Endodermal cell (in vitro differentiated cells): ENCODE measurements around the gene B4GALT3. TPM values are rescaled to one million over a fixed set of nuclear protein-coding genes. Genes with fewer than 3 reads are reported as not detected.
A peak's percentile ranks its signal among the peaks of the same experiment; 100 is the strongest.

Source experiments
- DNase-seq: peaks from one replicate; pipeline ENCODE4 v3.0.0-alpha.2; 2017
- H3K27ac ChIP-seq: 2 replicates; pipeline ENCODE4 v1.5.1; 2013; ENCODE audit warnings: mild to moderate bottlenecking, low read depth, low read length, moderate library complexity
- H3K27me3 ChIP-seq: 2 replicates; pipeline ENCODE4 v1.6.1; 2013; ENCODE audit warnings: mild to moderate bottlenecking, low read length, moderate library complexity; ENCODE audit not compliant: insufficient read depth, control insufficient read depth, poor library complexity, severe bottlenecking
- H3K36me3 ChIP-seq: 2 replicates; pipeline ENCODE4 v1.7.0; 2013; ENCODE audit warnings: mild to moderate bottlenecking, low read length, moderate library complexity; ENCODE audit not compliant: control insufficient read depth, insufficient read depth
- H3K4me1 ChIP-seq: one replicate; pipeline ENCODE4 v1.7.0; 2013; ENCODE audit warnings: low read length; ENCODE audit not compliant: control insufficient read depth, insufficient read depth
- H3K4me3 ChIP-seq: 2 replicates; pipeline ENCODE4 v1.5.1; 2013; ENCODE audit warnings: mild to moderate bottlenecking, low read length, moderate library complexity
- H3K9ac ChIP-seq: 2 replicates; pipeline ENCODE4 v1.6.1; 2013; ENCODE audit warnings: mild to moderate bottlenecking, low read length, moderate library complexity; ENCODE audit not compliant: poor library complexity, severe bottlenecking; ENCODE audit errors: extremely low read depth
- H3K9me3 ChIP-seq: 2 replicates; pipeline ENCODE4 v1.6.1; 2013; ENCODE audit warnings: mild to moderate bottlenecking, low read length, moderate library complexity; ENCODE audit not compliant: control insufficient read depth
- H3K27ac Mint-ChIP-seq: 2 replicates; pipeline ENCODE4 v1.8.0; 2020; ENCODE audit warnings: mixed read lengths
- H3K27me3 Mint-ChIP-seq: 2 replicates; pipeline ENCODE4 v1.8.0; 2021; ENCODE audit warnings: mild to moderate bottlenecking, mixed read lengths; ENCODE audit not compliant: insufficient read depth
- H3K36me3 Mint-ChIP-seq: 2 replicates; pipeline ENCODE4 v1.8.0; 2020; ENCODE audit warnings: low read depth, mixed read lengths
- H3K4me1 Mint-ChIP-seq: 2 replicates; pipeline ENCODE4 v1.8.0; 2020; ENCODE audit warnings: mixed read lengths
- H3K4me3 Mint-ChIP-seq: 2 replicates; pipeline ENCODE4 v1.8.0; 2020; ENCODE audit warnings: mild to moderate bottlenecking, moderate library complexity, mixed read lengths
- H3K9me3 Mint-ChIP-seq: 2 replicates; pipeline ENCODE4 v1.8.0; 2020; ENCODE audit warnings: mild to moderate bottlenecking, mixed read lengths
- CTCF ChIP-seq: fragments of 200-600 bp; sonication (generic); conservative IDR thresholded peaks from 2 replicates; pipeline ENCODE4 v1.5.0; 2021; ENCODE audit warnings: antibody characterized with exemption, mild to moderate bottlenecking
- WGBS, 2 experiments: methylation state at CpG; one replicate each; pipeline versions ENCODE4 v1.1.5 to v1.1.7; 2013; ENCODE audit warnings: missing lambda C conversion rate in 2 of 2, mixed read lengths in 1 of 2; ENCODE audit not compliant: insufficient coverage in 1 of 2, insufficient read length in 1 of 2; 5-methylcytosine and 5-hydroxymethylcytosine counted together
- total RNA-seq, 2 donors: library from RNA; stranded (reverse); fragmentation: NEBNext Ultra II Directional in 1 of 2; extraction: Animal tissue kit (Norgen Biotek cat#: 25700) in 1 of 2; gene quantifications; 2 replicates in 1 of 2; 3 replicates in 1 of 2; pipeline ENCODE4 v1.2.1, GENCODE V29; 2021

Gene B4GALT3
- total RNA-seq, 2 donors from 2014 or later = 30.4 to 37.9 TPM

GRCh38 chr1:161139766-161140165, 37.5 kb downstream of the B4GALT3 start:
- peaks cover 4% of the 10 kb centered on the region for H3K36me3 Mint-ChIP-seq
- peak; percentile 74 for DNase-seq
- Histone ChIP-seq H3K36me3 (no peaks in the 10 kb centered on the region), H3K9me3 (no peaks in the 10 kb centered on the region), H3K4me1 (no peaks in the 10 kb centered on the region), H3K4me3 (no peak overlapping the region), H3K9ac (no peak overlapping the region), H3K27me3 (no peaks in the 10 kb centered on the region), H3K27ac (no peak overlapping the region)
- WGBS, 2 experiments = 100% methylated on average over 1 of the region's 1 CpG; no CpG with 5 or more reads in 1 of the 2 experiments
- H3K4me1 Mint-ChIP-seq = no peaks in the 10 kb centered on the region
- no peaks in the 10 kb centered on the region for H3K27me3 Mint-ChIP-seq
- no peak overlapping the region for H3K4me3 Mint-ChIP-seq
- H3K27ac Mint-ChIP-seq = no peak overlapping the region
- no peaks in the 10 kb centered on the region for H3K9me3 Mint-ChIP-seq
- TF ChIP-seq CTCF = peak; percentile 81

- Histone ChIP-seq H3K36me3 (no peaks in the 10 kb centered on the region), H3K27ac (no peak overlapping the region), H3K9me3 (no peaks in the 10 kb centered on the region), H3K27me3 (no peaks in the 10 kb centered on the region), H3K4me3 (no peak overlapping the region), H3K9ac (no peak overlapping the region), H3K4me1 (no peaks in the 10 kb centered on the region)
- Mint-ChIP-seq H3K27me3 (no peaks in the 10 kb centered on the region), H3K4me1 (no peaks in the 10 kb centered on the region), H3K36me3 (peaks cover 4% of the 10 kb centered on the region), H3K4me3 (no peak overlapping the region), H3K27ac (no peak overlapping the region), H3K9me3 (no peaks in the 10 kb centered on the region)
- WGBS, 2 experiments = 95 to 100% methylated on average over 1 of the region's 1 CpG
- DNase-seq = no peak
- no peak for TF ChIP-seq CTCF
Observed at GRCh38 chr1:161138431-161138830, 38.9 kb downstream of the B4GALT3 start.

GRCh38 chr1:161137881-161138280, 39.4 kb downstream of the B4GALT3 start:
- Mint-ChIP-seq H3K36me3 (peaks cover 4% of the 10 kb centered on the region), H3K27ac (no peak overlapping the region)

More at GRCh38 chr1:161137881-161138280, 39.4 kb downstream of the B4GALT3 start:
- Histone ChIP-seq H3K36me3 (no peaks in the 10 kb centered on the region), H3K27ac (no peak overlapping the region), H3K4me3 (no peak overlapping the region), H3K9me3 (no peaks in the 10 kb centered on the region), H3K9ac (no peak overlapping the region), H3K4me1 (no peaks in the 10 kb centered on the region), H3K27me3 (no peaks in the 10 kb centered on the region)
- H3K27me3 Mint-ChIP-seq = no peaks in the 10 kb centered on the region
- TF ChIP-seq CTCF = no peak
- H3K4me3 Mint-ChIP-seq = no peak overlapping the region
- WGBS, 2 experiments = 86 to 97% methylated on average over 3 of the region's 3 CpGs
- no peaks in the 10 kb centered on the region for H3K4me1 Mint-ChIP-seq
- no peak for DNase-seq
- H3K9me3 Mint-ChIP-seq = no peaks in the 10 kb centered on the region
